Caki2 (cell line): ENCODE data around the gene CASP2. TPM values are rescaled to one million over a fixed set of nuclear protein-coding genes. Genes with fewer than 3 reads are reported as not detected.

Source experiments
- DNase-seq: peaks from one replicate; pipeline ENCODE4 v3.0.0-alpha.2; 2015; ENCODE audit warnings: low read depth
- in situ Hi-C: cut with HindIII; loops from 2 replicates; pipeline ENCODE4 v1.10.0; 2016; ENCODE audit warnings: low sequenced_read_pairs, low pct_unique_long_range_greater_than_20kb, mixed read lengths
- total RNA-seq: library from RNA; depleted of rRNA; stranded (reverse); fragments of >200 nt; shearing (Covaris generic); gene quantifications from 2 replicates; pipeline ENCODE4 v1.2.3, GENCODE V29; 2014; ENCODE audit warnings: low replicate concordance; rRNA removed

Gene CASP2
- total RNA-seq, 1 experiment from 2014 or later = 5.6 TPM

- in situ Hi-C loops = no loop called here
These were observed 66.2 kb downstream of the CASP2 start for GRCh38 chr7:143354376-143354775.

GRCh38 chr7:143354965-143355364, 66.8 kb downstream of the CASP2 start:
- in situ Hi-C loops = no loop called here
- no peak for DNase-seq

More at GRCh38 chr7:143354376-143354775, 66.2 kb downstream of the CASP2 start:
- DNase-seq = no peak

GRCh38 chr7:143355450-143356385, 67.6 kb downstream of the CASP2 start:
- DNase-seq = no peak
- in situ Hi-C loops = no loop called here

GRCh38 chr7:143356414-143357050, 68.4 kb downstream of the CASP2 start:
- in situ Hi-C loops = no loop called here
- no peak for DNase-seq

Other genes with a start within 250 kb of the CASP2 start
- gene OR6V1, start 236.0 kb upstream of the CASP2 start, total RNA-seq = not detected in 2 replicates
- gene PIP, start 156.3 kb upstream of the CASP2 start, total RNA-seq = not detected in 2 replicates
- gene TAS2R39, start 104.9 kb upstream of the CASP2 start, total RNA-seq = not detected in 2 replicates
- not detected in 2 replicates for gene TAS2R40, start 66.3 kb upstream of the CASP2 start, total RNA-seq
- gene GSTK1, start 24.9 kb upstream of the CASP2 start, total RNA-seq = 107 and 161 TPM in 2 replicates
- 79.0 and 102 TPM in 2 replicates for gene TMEM139, start 3.4 kb upstream of the CASP2 start, total RNA-seq
- gene CLCN1, start 27.8 kb downstream of the CASP2 start, total RNA-seq = not detected in 2 replicates
- gene FAM131B, start 74.4 kb downstream of the CASP2 start, total RNA-seq = 0.03 TPM in 1 of 2 replicates, not detected in the other
- 23.2 and 41.3 TPM in 2 replicates for gene ZYX, start 93.0 kb downstream of the CASP2 start, total RNA-seq
- gene EPHA1, start 120.5 kb downstream of the CASP2 start, total RNA-seq = not detected in 2 replicates
- gene TAS2R60, start 155.1 kb downstream of the CASP2 start, total RNA-seq = not detected in 2 replicates
- gene TAS2R41, start 189.5 kb downstream of the CASP2 start, total RNA-seq = not detected in 2 replicates